Stimulated activated CD4-positive, alpha-beta T cell treated with anti-CD3 and anti-CD28 coated beads, Interleukin-4, amount 100 ng/mL, for 4 hours (primary cell): ENCODE measurements around the gene DNAH9.
A peak's percentile ranks its signal among the peaks of the same experiment; 100 is the strongest.

Source experiments
- DNase-seq, 2 experiments: peaks; one replicate each; pipeline ENCODE4 v3.0.0-alpha.2; 2020

Gene DNAH9

GRCh38 chr17:11601661-11602060 lies 3.4 kb downstream of the DNAH9 start:
- DNase-seq = no peak

DNA sequence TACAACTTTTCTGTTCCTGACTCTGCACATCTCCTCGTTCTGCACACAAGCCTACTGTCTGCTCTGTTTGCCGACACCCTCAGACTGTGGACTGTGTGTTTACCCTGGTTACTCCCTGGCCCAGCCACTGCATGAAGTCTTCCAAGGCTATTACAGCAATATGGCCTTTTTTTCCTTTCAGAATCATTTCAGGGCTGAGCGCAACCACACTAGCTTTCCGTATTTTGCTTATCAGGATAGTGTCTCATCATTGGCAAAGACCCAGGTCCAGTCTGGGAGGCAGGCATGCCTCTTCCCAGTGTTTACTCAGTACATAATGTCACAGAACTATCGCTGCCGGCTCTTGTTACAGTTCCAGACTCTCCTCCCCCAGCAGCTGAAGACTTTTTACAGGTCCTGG lies 10.1 kb downstream of the DNAH9 start:
- DNase-seq = no peak

DNA sequence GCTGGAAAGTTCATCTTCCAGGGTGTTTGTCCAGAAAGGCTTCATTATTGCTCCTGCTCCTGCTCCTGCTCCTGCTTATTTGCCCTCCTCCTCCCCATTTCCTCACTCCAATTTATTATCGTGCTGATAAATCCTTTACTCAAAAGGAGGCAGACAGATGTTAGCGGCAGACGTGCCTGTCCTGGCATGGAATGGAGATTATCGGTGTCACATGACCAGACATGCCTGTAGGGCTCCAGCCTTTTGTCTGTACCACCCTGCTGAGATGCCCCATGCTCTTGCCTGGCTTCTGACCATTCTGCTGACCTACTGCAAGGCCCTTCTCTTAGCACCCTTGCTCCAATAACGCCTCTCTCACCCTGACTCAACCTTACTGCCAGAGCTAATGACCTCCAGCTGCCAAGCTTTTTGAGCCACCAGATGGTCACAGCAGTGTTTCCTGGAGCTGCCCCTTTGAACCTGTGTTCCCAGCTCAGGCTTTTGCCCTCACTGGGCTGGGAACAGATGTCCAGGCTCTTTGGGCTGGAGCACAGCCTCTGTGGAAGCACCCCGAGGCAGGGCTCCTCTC lies 12.8 kb downstream of the DNAH9 start:
- DNase-seq = no peak

DNA sequence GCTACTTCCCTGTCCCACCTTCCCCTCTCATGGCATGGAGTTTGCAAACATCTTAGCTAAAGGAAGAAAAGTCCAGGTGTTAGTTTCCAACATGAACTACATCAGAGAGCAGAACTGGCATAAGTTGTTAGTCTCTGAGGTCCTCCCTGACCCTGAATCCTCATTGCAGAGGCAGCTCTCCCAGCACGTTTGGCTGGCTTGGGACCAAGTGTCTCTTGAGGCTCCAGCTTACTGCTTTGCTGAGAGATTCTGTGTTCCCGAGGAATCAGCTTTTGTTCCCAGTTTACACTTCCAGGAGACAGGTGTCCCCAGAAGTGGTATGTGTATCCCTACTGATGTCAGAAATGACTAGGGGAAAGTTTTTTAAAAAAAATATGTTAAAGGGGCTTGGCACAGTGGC lies 14.7 kb downstream of the DNAH9 start:
- no peak for DNase-seq

DNA sequence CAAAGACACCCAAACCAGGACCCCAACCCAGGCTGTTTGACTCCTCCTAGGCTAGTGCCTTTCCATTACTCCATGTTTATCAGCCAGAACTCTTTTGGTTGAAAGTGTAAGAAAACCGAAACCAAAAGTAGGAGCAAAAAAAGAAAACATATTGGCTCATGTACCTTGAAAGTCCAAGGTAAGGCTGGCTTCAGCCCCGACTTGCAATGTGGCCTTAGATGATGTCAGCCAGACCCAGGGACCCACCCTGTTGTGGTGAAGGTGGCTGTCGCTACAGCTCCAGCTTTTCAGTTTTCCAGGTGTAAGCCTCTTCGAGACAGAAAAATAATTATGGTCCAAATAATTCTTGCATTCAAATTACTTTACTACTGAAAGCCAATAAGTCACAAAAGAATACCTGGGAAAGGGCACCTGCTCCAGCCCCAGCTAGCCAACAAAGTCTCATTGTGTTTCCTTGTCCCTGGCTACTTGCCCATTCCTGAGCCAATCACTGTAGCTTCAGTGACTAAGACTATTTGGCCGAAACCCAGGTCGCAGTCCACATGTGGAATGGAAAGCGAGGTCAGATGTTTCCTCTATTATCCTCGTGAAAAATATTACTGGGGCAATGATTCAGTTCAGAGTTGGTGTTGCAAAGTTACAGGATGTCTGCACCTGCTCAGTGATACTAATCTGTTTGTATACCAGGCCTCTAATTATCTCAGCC lies 20.7 kb downstream of the DNAH9 start:
- DNase-seq = no peak

DNA sequence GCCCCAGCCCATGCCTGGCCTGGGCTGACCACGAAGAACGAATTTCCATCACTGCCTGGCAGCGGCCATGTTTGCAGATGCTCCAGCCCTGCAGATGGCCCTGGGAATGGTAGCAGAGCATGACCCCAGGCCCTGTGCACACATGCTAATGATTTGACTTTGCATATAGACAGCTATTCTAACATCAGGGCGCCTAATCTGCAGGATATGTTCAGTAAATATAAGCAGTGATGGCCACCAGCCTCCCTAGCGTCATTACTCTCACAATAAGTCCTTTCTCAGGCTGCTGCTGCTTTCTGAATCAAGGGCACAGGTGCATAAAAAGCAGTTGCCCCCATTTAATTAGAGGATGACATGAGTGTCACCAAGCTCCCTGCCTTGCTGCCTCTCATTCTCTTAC lies 24.2 kb downstream of the DNAH9 start:
- DNase-seq = no peak

DNA sequence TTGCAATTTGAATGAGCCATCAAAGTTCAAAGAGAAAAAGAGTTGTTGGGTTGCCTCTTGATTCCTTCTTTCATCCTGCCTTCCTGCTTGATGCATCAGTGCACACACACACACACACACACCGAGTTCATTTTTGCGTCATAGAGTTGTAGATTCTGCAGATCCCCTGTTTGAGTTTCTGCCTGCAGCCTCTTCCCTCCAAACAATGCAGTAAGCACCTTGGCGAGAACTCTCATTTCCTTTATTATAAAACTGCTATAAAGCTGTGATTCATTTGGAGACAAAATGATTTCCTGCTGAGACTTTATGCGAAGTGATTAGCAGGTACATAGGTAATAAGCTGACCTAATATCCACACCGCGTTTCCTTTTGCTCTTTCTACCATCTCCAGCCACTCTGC lies 26.7 kb downstream of the DNAH9 start:
- DNase-seq = no peak

DNA sequence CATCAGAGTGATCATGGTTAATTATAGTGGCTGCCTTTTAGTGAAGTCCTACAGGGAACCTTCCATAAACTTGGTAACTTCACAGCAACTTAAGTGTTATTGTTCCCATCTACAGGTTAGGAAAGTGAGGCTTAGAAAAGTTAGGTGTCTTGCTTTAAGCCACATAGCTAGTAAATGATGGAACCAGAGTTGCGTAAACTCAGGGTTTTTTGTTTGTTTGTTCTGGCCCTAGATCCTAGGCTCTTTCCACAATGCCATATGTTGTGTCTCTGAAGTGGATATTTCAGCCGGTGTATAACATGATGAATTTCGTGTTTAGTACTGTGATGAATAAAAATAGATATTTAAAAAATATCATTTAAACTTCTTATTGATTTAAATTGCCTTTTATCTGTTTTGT lies 27.6 kb downstream of the DNAH9 start:
- no peak for DNase-seq

GRCh38 chr17:11627301-11627940 lies 29.2 kb downstream of the DNAH9 start:
- DNase-seq = no peak

DNA sequence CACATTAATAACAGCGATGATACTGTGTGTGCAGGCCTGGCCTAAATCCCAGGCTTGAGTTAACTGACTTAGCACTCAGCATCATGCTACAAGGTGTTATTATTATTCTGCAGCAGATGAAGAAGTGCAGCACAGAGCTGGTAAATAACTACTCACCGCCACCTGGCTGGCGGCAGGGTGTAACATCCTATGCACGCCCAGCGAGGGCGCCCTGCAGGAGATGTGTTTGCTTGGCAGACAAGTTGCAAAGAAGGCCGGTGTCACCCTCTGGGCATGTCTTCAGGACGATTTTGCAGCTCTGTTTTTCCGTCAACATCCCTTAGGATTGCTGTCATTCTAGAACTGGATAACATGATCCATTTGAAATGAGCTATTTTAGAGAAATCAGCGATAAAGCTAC lies 30.1 kb downstream of the DNAH9 start:
- no peak for DNase-seq

DNA sequence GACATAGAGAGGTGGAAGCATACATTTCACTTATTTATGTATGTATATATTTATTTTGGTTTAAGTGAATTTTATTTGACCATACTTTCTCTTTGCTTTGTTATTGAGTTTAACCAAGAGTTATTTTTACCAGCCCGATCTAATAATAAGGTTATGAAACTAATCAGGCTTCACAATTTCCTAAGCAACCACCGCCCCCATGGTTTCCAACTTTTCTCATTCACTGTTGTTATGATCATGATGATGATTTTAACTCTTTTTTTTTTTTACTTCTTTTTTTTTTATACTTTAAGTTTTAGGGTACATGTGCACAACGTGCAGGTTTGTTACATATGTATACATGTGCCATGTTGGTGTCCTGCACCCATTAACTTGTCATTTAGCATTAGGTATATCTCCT lies 30.6 kb downstream of the DNAH9 start:
- DNase-seq = no peak

- DNase-seq = no peak
These were observed 38.5 kb downstream of the DNAH9 start for GRCh38 chr17:11636771-11637170.

GRCh38 chr17:11637796-11638195 lies 39.5 kb downstream of the DNAH9 start:
- DNase-seq = no peak

DNA sequence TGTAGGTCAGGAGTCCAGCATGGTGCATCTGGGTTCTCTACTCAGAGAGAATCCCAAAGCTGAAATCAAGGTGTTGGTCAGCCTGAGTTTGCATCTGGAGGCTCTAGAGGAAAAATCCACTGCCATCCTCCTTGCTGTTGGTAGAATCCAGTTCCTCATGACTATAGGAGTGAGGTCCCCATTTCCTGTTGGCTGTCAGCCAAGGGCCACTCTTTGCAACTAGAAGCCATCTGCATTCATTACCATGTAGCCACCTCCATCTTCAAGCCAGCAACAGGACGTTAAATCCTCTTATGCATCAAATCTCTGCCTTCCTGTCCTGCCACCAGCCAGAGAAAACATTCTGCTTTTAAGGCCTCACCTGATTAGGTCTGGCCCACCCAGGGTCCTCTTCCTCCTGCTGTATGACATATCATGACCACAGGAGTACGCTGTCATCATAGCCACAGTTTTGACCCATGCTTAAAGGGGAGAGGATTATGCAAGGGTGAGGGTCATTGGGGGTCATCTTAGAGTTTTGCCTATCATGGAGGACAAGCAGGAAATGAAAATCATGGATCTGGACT lies 40.5 kb downstream of the DNAH9 start:
- DNase-seq = no peak

GRCh38 chr17:11639736-11640462 lies 41.6 kb downstream of the DNAH9 start:
- DNase-seq = no peak

- no peak for DNase-seq
These were observed 42.2 kb downstream of the DNAH9 start for GRCh38 chr17:11640463-11640814.

GRCh38 chr17:11641521-11642275 lies 43.4 kb downstream of the DNAH9 start:
- DNase-seq = no peak

DNA sequence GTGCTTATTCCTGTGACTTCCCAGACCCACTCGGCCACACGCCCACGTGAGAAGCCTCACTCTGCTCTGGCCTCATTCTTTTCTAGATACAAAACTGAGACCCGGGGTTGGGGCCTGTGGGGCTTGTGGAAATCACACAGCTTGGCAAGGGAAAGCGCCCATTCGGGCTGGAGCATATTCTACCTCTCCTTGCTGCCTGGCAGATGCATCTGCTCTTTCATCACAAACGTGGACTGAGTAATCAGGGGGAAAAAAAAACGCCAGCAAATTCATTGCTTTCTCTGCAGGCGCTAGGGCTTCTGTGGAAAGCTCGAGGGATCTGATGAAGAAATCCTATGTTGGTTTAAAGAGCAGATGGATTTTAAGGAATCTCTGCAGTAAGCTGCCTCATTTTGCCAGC lies 44.4 kb downstream of the DNAH9 start:
- DNase-seq = no peak

DNA sequence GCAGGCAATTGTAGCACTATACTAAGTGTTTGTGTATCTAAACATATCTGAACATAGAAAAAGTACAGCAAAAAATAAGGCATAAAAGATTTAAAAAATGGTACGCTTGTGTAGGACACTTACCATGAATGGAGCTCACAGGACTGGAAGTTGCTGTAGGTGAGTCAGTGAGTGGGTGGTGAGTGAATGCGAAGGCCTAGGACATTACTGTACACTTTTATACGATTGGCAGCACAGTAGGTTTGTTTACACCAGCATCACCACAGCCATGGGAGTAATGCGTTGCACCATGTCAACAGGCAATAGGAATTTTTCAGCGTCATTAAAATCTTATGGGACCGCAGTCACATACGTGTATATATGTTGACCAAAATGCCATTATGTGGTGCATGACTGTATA lies 45.6 kb downstream of the DNAH9 start:
- DNase-seq = no peak

GRCh38 chr17:11644265-11645212 lies 46.3 kb downstream of the DNAH9 start:
- DNase-seq = peak; percentile 10 to 21

GRCh38 chr17:11645426-11645825 lies 47.2 kb downstream of the DNAH9 start:
- DNase-seq = no peak

GRCh38 chr17:11651089-11651488 lies 52.8 kb downstream of the DNAH9 start:
- DNase-seq = no peak
